Mucosa of gallbladder (tissue), 1 donor: ENCODE results near the gene HELLS. TPM values are rescaled to one million over a fixed set of nuclear protein-coding genes. Genes with fewer than 3 reads are reported as not detected.
"Not testable (repeated sequence)": the region's sequence is repeated elsewhere in the genome, so short reads cannot be mapped to it uniquely, and the experiment has no call there.

Experiments used
- DNase-seq: peaks from one replicate; pipeline ENCODE4 v3.0.0-alpha.2; 2020; ENCODE audit warnings: low spot score
- total RNA-seq: library from RNA; stranded (reverse); gene quantifications from one replicate; pipeline ENCODE4 v1.2.1, GENCODE V29; 2021
- donor health status: DM: no; HTN: no; CAD: no.

HELLS gene
- total RNA-seq, 1 donor from 2014 or later, result 7.1 TPM

- DNase-seq, result no peak
These were observed 63.0 kb downstream of the HELLS start for GRCh38 chr10:94608559-94608958.

GRCh38 chr10:94614558-94614957 lies 69.0 kb downstream of the HELLS start:
- no peak for DNase-seq

- DNase-seq, result no peak
These were observed 71.9 kb downstream of the HELLS start for GRCh38 chr10:94617389-94617944.

GRCh38 chr10:94622666-94623205 lies 77.1 kb downstream of the HELLS start:
- no peak for DNase-seq

- DNase-seq, result no peak
These were observed 78.0 kb downstream of the HELLS start for GRCh38 chr10:94623572-94623971.

- no peak for DNase-seq
These were observed 80.9 kb downstream of the HELLS start for GRCh38 chr10:94626476-94626875.

- no peak for DNase-seq
These were observed 81.9 kb downstream of the HELLS start for GRCh38 chr10:94627511-94627910.

GRCh38 chr10:94630017-94630688 lies 84.6 kb downstream of the HELLS start:
- DNase-seq, result no peak

- no peak for DNase-seq
These were observed 85.7 kb downstream of the HELLS start for GRCh38 chr10:94631077-94631875.

- DNase-seq, result no peak
These were observed 87.4 kb downstream of the HELLS start for GRCh38 chr10:94632954-94633353.

- not testable (repeated sequence) for DNase-seq
These were observed 92.5 kb downstream of the HELLS start for GRCh38 chr10:94638097-94638496.

GRCh38 chr10:94639902-94640301 lies 94.3 kb downstream of the HELLS start:
- DNase-seq, result no peak

- DNase-seq, result no peak
These were observed 95.0 kb downstream of the HELLS start for GRCh38 chr10:94640562-94640961.

- DNase-seq, result no peak
These were observed 95.9 kb downstream of the HELLS start for GRCh38 chr10:94641480-94641879.

GRCh38 chr10:94644352-94644751 lies 98.8 kb downstream of the HELLS start:
- no peak for DNase-seq

- no peak for DNase-seq
These were observed 99.7 kb downstream of the HELLS start for GRCh38 chr10:94645285-94645684.

Other genes starting within 250 kb of the HELLS start
- 8.1 TPM for gene NOC3L, start 182.8 kb upstream of the HELLS start, total RNA-seq
- 11.9 TPM for gene TBC1D12, start 143.2 kb upstream of the HELLS start, total RNA-seq
- 45.8 TPM for gene CYP2C18, start 137.9 kb downstream of the HELLS start, total RNA-seq
- gene CYP2C19, start 216.9 kb downstream of the HELLS start, total RNA-seq, result 188 TPM